ENCODE measurements around the gene N4BP3. TPM values are rescaled to one million over a fixed set of nuclear protein-coding genes. Genes with fewer than 3 reads are reported as not detected.
A peak's percentile ranks its signal among the peaks of the same experiment; 100 is the strongest.

Gene N4BP3
- total and polyA plus RNA-seq, 2 of the 4 experiments (the other 2 are of a cell fraction) = 0.14 to 0.18 TPM

GRCh38 chr5:178163772-178164735, 50.7 kb downstream of the N4BP3 start (continued):
- TF ChIP-seq, protein P1, sequence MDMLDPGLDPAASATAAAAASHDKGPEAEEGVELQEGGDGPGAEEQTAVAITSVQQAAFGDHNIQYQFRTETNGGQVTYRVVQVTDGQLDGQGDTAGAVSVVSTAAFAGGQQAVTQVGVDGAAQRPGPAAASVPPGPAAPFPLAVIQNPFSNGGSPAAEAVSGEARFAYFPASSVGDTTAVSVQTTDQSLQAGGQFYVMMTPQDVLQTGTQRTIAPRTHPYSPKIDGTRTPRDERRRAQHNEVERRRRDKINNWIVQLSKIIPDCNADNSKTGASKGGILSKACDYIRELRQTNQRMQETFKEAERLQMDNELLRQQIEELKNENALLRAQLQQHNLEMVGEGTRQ (IDR thresholded peaks at IDR 0.05; ENCODE audit: low read depth, low read length) = no peak

- in situ Hi-C loops (cut with MboI; ENCODE audit: low sequenced_read_pairs) = loop anchor here (25.0 kb wide), 1 partner anchor 228 kb away; no protein-coding TSS in a partner anchor
- H3K9me3 ChIP-seq (ENCODE audit: control insufficient read depth, insufficient read depth, low read length) = no peaks in the 10 kb centered on the region
- no peak overlapping the region for H3K56ac ChIP-seq (ENCODE audit: extremely low read depth, insufficient read depth, low read length)
- H3K4ac ChIP-seq (ENCODE audit: low read depth, low read length) = no peak overlapping the region
- TF ChIP-seq FOS (IDR thresholded peaks at IDR 0.05; ENCODE audit: low read depth, low read length) (no peak), RCOR1 (IDR thresholded peaks at IDR 0.05; ENCODE audit: insufficient replicate concordance, low read length) (no peak), RAD21 (IDR thresholded peaks at IDR 0.05; ENCODE audit: low read length) (no peak), POLR2A (IDR thresholded peaks at IDR 0.05; ENCODE audit: low read depth, low read length) (no peak), MAZ (IDR thresholded peaks at IDR 0.05; ENCODE audit: borderline replicate concordance, low read depth, low read length) (no peak)
- H3K27ac ChIP-seq (ENCODE audit: insufficient read depth, low read length) = no peak overlapping the region
- CTCF ChIA-PET = no interaction called here
- H2AK5ac ChIP-seq (ENCODE audit: low read depth, low read length) = no peak overlapping the region
- H3K4me1 ChIP-seq (ENCODE audit: control insufficient read depth, insufficient read depth, low read length) = no peaks in the 10 kb centered on the region
- no TSS peak for BruUV-seq (replicated peaks)
- no peak overlapping the region for H4K5ac ChIP-seq (ENCODE audit: low read depth, low read length)
- no peak overlapping the region for H2BK5ac ChIP-seq (ENCODE audit: low read depth, low read length, poor library complexity, severe bottlenecking)
- H3K4me3 ChIP-seq (ENCODE audit: insufficient read depth, low read depth, low read length) = no peak overlapping the region
- POLR2A ChIA-PET (ENCODE audit: unreplicated experiment) = no interaction called here
- 22% methylated on average over 12 of the region's 38 CpGs; no CpG with 5 or more reads in 1 of the 2 experiments for WGBS, 2 experiments (ENCODE audit: extremely low coverage in 2 of 2, insufficient read length in 1 of 2)
- no peak overlapping the region for H3K9ac ChIP-seq (ENCODE audit: low read depth, low read length)
- H3K4me2 ChIP-seq (ENCODE audit: low read depth, low read length) = no peak overlapping the region
- H3K27me3 ChIP-seq (ENCODE audit: control insufficient read depth, insufficient read depth, low read length) = peaks cover 35% of the 10 kb centered on the region
- H2BK15ac ChIP-seq (ENCODE audit: low read depth, low read length) = no peak overlapping the region
- dilution Hi-C loops (cut with HindIII; ENCODE audit: low sequenced_read_pairs, unreplicated experiment) = no loop called here
- H3K18ac ChIP-seq (ENCODE audit: low read depth, low read length) = no peak overlapping the region
- no peak overlapping the region for H2BK20ac ChIP-seq (ENCODE audit: low read depth, low read length)
- H2BK120ac ChIP-seq (ENCODE audit: low read depth, low read length) = no peak overlapping the region
- H3K79me1 ChIP-seq (ENCODE audit: low read depth in 1 of 2, low read length in 2 of 2) = no peaks in the 10 kb centered on the region
- H4K8ac ChIP-seq (ENCODE audit: low read depth in 2 of 2, low read length in 2 of 2) = no peak overlapping the region
- H4K91ac ChIP-seq (ENCODE audit: insufficient read depth, low read depth, low read length) = no peak overlapping the region
- H2AFZ ChIP-seq (replicated peaks; ENCODE audit: low read length, poor library complexity) = peak overlapping the region; percentile 58
- H3K14ac ChIP-seq (replicated peaks; ENCODE audit: low read depth, low read length) = no peak overlapping the region
- no peaks in the 10 kb centered on the region for H4K20me1 ChIP-seq (ENCODE audit: insufficient read depth, low read length)
- H3K9me1 ChIP-seq (ENCODE audit: insufficient read depth, low read length) = no peaks in the 10 kb centered on the region
- intact Hi-C loops (cut with micrococcal nuclease) = loop anchor here (10.0 kb wide), 1 partner anchor 561 kb away; the partner anchor contains the start of gene B4GALT7
- H2AK9ac ChIP-seq (replicated peaks; ENCODE audit: low read depth, low read length, poor library complexity) = no peak overlapping the region
- H3K36me3 ChIP-seq (ENCODE audit: control insufficient read depth, insufficient read depth, low read length) = no peaks in the 10 kb centered on the region
- no peak for DNase-seq
- no peak for ATAC-seq (ENCODE audit: low read depth)
- no peak overlapping the region for H3K23ac ChIP-seq (ENCODE audit: low read depth, low read length)
Measured at GRCh38 chr5:178165581-178165980, 52.2 kb downstream of the N4BP3 start.

Measured in IMR-90 (cell line).